T-helper 1 cell treated with Interleukin-12 subunit alpha and Interleukin-12 subunit beta and Interleukin-4 antibody, amounts not matched to agents 30 μg/mL and 1 μg/mL, for 36 hours (primary cell): ENCODE measurements around the gene SLC12A7.
A peak's percentile ranks its signal among the peaks of the same experiment; 100 is the strongest.
"Not testable (repeated sequence)": the region's sequence is repeated elsewhere in the genome, so short reads cannot be mapped to it uniquely, and the experiment has no call there.

Experiments
- H3K27ac Mint-ChIP-seq: one replicate; pipeline ENCODE4 v1.8.0; 2021; ENCODE audit warnings: mild to moderate bottlenecking, mixed read lengths
- H3K27me3 Mint-ChIP-seq: one replicate; pipeline ENCODE4 v1.8.0; 2021; ENCODE audit warnings: low read depth, mixed read lengths
- H3K36me3 Mint-ChIP-seq: one replicate; pipeline ENCODE4 v1.8.0; 2021; ENCODE audit warnings: low read depth, mixed read lengths
- H3K4me1 Mint-ChIP-seq: one replicate; pipeline ENCODE4 v1.8.0; 2021; ENCODE audit warnings: low read depth, mixed read lengths
- H3K4me3 Mint-ChIP-seq: one replicate; pipeline ENCODE4 v1.8.0; 2021; ENCODE audit warnings: mild to moderate bottlenecking, moderate library complexity, mixed read lengths
- H3K9me3 Mint-ChIP-seq: one replicate; pipeline ENCODE4 v1.8.0; 2021; ENCODE audit warnings: mixed read lengths

SLC12A7 gene

DNA sequence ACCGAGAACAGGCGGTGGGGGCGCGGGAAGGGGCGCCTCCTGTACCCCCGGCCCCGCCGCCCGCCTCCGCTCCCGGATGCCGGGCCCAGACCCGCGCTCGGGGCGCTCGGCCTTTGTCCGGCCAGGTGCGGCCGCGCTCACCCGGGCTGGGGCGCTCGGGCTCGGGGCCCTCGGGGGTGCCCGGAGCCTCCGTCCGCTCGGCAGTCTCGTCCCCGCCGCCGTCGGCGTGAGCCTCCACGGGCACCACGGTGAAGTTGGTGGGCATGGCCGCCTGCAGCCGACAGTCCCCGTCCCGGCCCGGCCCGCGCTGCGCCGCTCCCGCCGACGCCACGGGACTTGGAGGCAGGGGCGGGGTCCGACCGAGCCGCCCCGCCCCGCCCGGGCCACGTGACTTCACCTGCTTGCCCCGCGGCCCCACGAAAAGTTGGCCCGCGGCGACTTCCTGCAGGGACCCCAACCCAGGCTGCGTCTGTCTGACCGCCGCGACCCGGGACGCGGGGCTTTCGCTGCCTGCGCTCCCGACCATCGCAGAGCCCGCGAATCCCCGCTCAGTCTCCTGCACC lies at the start of gene SLC12A7:
Gene SLC12A7 (minus strand): TSS at position 337 of the 563 bp plus-strand sequence. CDS start 72 bp downstream, at position 265.
- peaks cover 6% of the 10 kb centered on the region for H3K36me3 Mint-ChIP-seq
- H3K4me1 Mint-ChIP-seq, result peaks cover 26% of the 10 kb centered on the region

DNA sequence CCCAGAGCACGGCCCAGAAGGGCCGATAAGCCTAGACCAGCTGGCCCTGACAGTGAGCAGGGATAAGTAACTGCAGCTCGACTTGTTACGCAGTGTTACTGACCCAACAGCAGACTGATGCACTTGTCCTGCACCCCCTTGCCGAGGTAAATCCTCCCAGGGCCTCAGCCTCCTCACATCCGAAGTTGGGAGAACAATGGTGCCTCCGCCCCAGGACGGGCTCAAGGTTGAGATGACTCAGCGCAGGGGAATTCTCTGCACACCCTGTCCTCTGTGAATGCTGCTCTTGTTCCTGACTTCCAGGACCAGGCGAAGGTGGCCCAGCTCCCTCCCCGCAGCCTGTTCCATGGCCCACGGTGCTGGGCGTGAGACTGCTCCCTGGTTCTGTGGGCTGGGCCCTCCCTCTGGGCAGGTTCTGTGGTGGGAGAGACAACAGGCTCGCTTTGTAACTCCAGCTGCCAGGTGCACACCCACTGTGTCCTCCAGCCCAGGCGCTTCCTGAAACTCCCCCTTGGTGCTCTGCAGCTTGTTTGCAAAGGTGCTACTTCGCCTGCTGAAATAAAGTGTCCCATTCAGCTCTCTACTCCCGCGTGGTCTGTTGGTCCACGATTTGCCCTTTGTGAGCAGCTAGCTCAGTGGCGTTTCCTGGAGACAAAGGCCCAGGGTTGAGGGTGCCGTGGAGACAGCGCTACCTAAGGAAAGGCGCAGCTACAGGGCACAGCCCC lies 49.4 kb upstream of the SLC12A7 start:
- Mint-ChIP-seq H3K9me3 (no peaks in the 10 kb centered on the region), H3K36me3 (no peaks in the 10 kb centered on the region), H3K27me3 (peaks cover 36% of the 10 kb centered on the region), H3K27ac (no peak overlapping the region), H3K4me3 (no peak overlapping the region), H3K4me1 (peaks cover 4% of the 10 kb centered on the region)

More for the DNA sequence above, at the start of gene SLC12A7:
- Mint-ChIP-seq H3K9me3 (no peaks in the 10 kb centered on the region), H3K27ac (peak within 1 kb of the TSS; percentile 79), H3K4me3 (peak within 1 kb of the TSS; percentile 91), H3K27me3 (no peaks in the 10 kb centered on the region)

GRCh38 chr5:1159774-1160406 lies 48.0 kb upstream of the SLC12A7 start:
- Mint-ChIP-seq H3K36me3 (no peaks in the 10 kb centered on the region), H3K27ac (no peak overlapping the region), H3K4me3 (no peak overlapping the region), H3K27me3 (peaks cover 31% of the 10 kb centered on the region), H3K4me1 (peaks cover 4% of the 10 kb centered on the region), H3K9me3 (no peaks in the 10 kb centered on the region)

- no peak overlapping the region for H3K4me3 Mint-ChIP-seq
- H3K36me3 Mint-ChIP-seq, result no peaks in the 10 kb centered on the region
- H3K27me3 Mint-ChIP-seq, result peaks cover 29% of the 10 kb centered on the region
- H3K9me3 Mint-ChIP-seq, result no peaks in the 10 kb centered on the region
- no peak overlapping the region for H3K27ac Mint-ChIP-seq
- H3K4me1 Mint-ChIP-seq, result peaks cover 4% of the 10 kb centered on the region
Measured at GRCh38 chr5:1159341-1159675, 47.4 kb upstream of the SLC12A7 start.

- H3K27me3 Mint-ChIP-seq, result peaks cover 33% of the 10 kb centered on the region
- H3K36me3 Mint-ChIP-seq, result no peaks in the 10 kb centered on the region
- no peaks in the 10 kb centered on the region for H3K9me3 Mint-ChIP-seq
- H3K4me1 Mint-ChIP-seq, result peaks cover 4% of the 10 kb centered on the region
- H3K27ac Mint-ChIP-seq, result no peak overlapping the region
- no peak overlapping the region for H3K4me3 Mint-ChIP-seq
Measured at GRCh38 chr5:1158647-1159340, 46.9 kb upstream of the SLC12A7 start.

DNA sequence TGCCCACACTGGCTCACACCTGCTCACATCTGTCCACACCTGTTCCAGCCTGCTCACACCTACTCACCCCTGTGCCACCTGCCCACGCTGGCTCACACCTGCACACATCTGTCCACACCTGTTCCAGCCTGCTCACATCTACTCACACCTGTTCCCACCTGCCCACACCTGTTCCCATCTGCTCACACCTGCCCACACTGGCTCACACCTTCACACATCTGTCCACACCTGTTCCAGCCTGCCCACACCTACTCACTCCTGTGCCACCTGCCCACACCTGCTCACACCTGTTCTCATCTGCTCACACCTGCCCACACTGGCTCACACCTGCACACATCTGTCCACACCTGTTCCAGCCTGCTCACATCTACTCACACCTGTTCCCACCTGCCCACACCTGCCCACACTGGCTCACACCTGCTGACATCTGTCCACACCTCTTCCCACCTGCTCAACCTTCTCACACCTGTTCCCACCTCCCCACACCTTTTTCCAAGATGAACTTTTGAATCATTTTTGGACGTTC lies 45.7 kb upstream of the SLC12A7 start:
- H3K27me3 Mint-ChIP-seq, result peaks cover 37% of the 10 kb centered on the region
- not testable (repeated sequence) for H3K4me1 Mint-ChIP-seq, H3K36me3 Mint-ChIP-seq, H3K27ac Mint-ChIP-seq, H3K9me3 Mint-ChIP-seq, H3K4me3 Mint-ChIP-seq

DNA sequence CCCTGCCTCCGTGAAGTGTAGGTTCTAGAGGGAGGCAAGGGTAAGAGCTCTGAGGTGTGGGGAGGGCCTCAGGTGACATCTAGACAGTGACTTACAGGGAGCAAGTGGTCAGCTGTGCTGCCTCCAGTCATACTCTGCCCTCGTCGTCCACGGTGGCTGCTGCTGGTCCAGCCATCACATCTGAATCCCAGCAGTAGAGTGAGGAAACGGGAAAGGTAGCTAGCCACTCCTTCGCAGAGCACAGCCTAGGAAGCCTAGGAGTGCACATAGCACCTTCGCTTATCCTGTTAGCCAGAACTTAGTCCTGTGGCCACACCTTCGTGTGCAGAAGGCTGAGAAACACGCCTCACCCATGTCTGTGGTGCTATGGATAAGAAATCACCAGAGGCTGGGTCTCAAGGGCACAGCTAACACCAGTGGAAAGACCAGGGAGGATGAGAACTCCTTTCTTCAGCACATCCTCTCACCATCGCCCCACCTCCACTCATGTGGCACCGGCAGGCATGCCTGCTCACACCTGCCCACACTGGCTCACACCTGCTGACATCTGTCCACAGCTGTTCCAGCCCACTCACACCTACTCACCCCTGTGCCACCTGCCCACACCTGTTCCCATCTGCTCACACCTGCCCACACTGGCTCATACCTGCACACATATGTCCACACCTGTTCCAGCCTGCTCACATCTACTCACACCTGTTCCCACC lies 45.0 kb upstream of the SLC12A7 start:
- Mint-ChIP-seq H3K36me3 (no peaks in the 10 kb centered on the region), H3K27me3 (peaks cover 37% of the 10 kb centered on the region), H3K4me3 (no peak overlapping the region), H3K4me1 (peaks cover 4% of the 10 kb centered on the region), H3K9me3 (no peaks in the 10 kb centered on the region), H3K27ac (no peak overlapping the region)

GRCh38 chr5:1156033-1156753 lies 44.3 kb upstream of the SLC12A7 start:
- peaks cover 38% of the 10 kb centered on the region for H3K27me3 Mint-ChIP-seq
- H3K4me1 Mint-ChIP-seq, result peaks cover 4% of the 10 kb centered on the region
- no peak overlapping the region for H3K27ac Mint-ChIP-seq
- H3K36me3 Mint-ChIP-seq, result no peaks in the 10 kb centered on the region
- no peak overlapping the region for H3K4me3 Mint-ChIP-seq
- H3K9me3 Mint-ChIP-seq, result no peaks in the 10 kb centered on the region

- Mint-ChIP-seq H3K36me3 (no peaks in the 10 kb centered on the region), H3K27me3 (peaks cover 40% of the 10 kb centered on the region), H3K27ac (no peak overlapping the region), H3K9me3 (no peaks in the 10 kb centered on the region), H3K4me3 (no peak overlapping the region), H3K4me1 (peaks cover 4% of the 10 kb centered on the region)
Measured at GRCh38 chr5:1155191-1156032, 43.5 kb upstream of the SLC12A7 start.

DNA sequence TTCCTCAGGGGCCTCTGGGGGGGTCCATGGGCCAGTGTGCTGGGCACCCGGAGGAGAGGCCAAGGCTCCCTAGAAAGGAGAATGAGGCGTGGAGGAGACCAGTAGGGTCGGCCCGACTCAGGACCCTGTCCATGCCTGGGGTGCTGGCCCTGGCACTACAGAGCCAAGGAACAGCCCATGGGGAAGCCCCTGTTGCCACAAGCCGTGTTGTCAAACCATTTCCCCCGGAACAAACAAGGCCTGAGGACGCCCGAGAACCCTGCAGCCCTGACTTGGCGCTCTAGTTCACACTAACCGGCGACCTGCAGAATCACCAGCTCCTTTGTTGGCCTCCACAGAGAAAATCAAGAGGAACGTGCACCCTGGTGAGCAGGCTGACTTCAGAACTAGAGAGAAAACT lies 41.6 kb upstream of the SLC12A7 start:
- H3K36me3 Mint-ChIP-seq, result no peaks in the 10 kb centered on the region
- no peaks in the 10 kb centered on the region for H3K9me3 Mint-ChIP-seq
- H3K27ac Mint-ChIP-seq, result no peak overlapping the region
- peaks cover 4% of the 10 kb centered on the region for H3K4me1 Mint-ChIP-seq
- H3K4me3 Mint-ChIP-seq, result no peak overlapping the region
- H3K27me3 Mint-ChIP-seq, result peaks cover 37% of the 10 kb centered on the region

DNA sequence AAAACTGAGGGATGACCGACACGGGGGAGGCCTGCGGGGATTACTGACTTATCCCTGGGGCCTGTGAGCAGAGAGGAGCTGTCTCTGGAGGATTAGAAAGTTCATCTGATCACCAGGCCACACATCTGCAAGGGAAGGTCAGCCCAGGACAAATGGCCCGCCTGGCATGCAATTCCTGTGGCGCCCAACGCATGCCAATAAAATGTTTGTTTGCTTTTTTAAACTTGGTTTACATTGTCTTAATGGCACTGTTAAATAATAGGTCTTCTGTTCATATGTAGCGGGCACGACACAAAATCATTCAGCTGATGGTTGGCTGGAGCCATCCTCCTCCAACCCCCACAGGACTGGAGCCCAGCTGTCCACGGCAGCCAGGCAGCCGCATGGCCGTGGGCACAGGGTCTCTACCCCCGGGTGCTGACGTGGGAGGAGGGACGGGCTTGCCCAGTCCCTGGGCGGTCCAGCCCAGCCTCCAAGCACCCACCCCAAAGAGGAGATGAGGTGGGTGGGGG lies 41.0 kb upstream of the SLC12A7 start:
- peaks cover 31% of the 10 kb centered on the region for H3K27me3 Mint-ChIP-seq
- H3K9me3 Mint-ChIP-seq, result no peaks in the 10 kb centered on the region
- H3K36me3 Mint-ChIP-seq, result no peaks in the 10 kb centered on the region
- peaks cover 4% of the 10 kb centered on the region for H3K4me1 Mint-ChIP-seq
- H3K4me3 Mint-ChIP-seq, result no peak overlapping the region
- H3K27ac Mint-ChIP-seq, result no peak overlapping the region

DNA sequence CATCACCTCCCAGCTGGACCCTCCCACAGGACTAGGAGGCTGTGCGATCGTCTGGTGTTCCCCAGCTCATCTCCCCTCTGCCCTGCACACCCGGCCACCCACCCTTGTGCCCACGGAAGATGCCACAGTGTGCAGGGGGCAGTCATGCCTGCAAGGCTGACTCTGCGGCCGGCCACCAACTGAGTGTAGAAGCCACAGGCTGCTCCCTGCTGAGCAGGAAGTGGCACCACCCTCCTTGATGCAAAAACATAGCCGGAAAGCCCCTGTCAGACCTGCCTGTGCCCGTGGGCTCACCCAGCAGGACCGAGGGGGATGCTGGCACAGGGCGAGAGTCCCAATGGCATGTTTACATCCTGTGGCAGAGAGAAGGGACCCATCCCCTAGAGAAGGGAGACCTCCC lies 40.3 kb upstream of the SLC12A7 start:
- Mint-ChIP-seq H3K27me3 (peaks cover 24% of the 10 kb centered on the region), H3K9me3 (no peaks in the 10 kb centered on the region), H3K36me3 (no peaks in the 10 kb centered on the region), H3K4me3 (no peak overlapping the region), H3K4me1 (no peaks in the 10 kb centered on the region), H3K27ac (no peak overlapping the region)

- H3K4me1 Mint-ChIP-seq, result no peaks in the 10 kb centered on the region
- H3K36me3 Mint-ChIP-seq, result no peaks in the 10 kb centered on the region
- no peak overlapping the region for H3K27ac Mint-ChIP-seq
- H3K9me3 Mint-ChIP-seq, result no peaks in the 10 kb centered on the region
- H3K4me3 Mint-ChIP-seq, result no peak overlapping the region
- H3K27me3 Mint-ChIP-seq, result peaks cover 16% of the 10 kb centered on the region
Measured at GRCh38 chr5:1151316-1151715, 39.5 kb upstream of the SLC12A7 start.
